ENCODE results near the gene IRAK4. TPM values are rescaled to one million over a fixed set of nuclear protein-coding genes. Genes with fewer than 3 reads are reported as not detected.
A peak's percentile ranks its signal among the peaks of the same experiment; 100 is the strongest.

Gene IRAK4
- total and polyA plus RNA-seq, 2 experiments from 2014 or later = 3.9 to 12.9 TPM

- no peak for TF ChIP-seq ETS1 (IDR thresholded peaks at IDR 0.05)
- TF ChIP-seq NANOG (IDR thresholded peaks at IDR 0.05; ENCODE audit: borderline replicate concordance) = no peak
- no peak for TF ChIP-seq REST (IDR thresholded peaks at IDR 0.05; ENCODE audit: unreplicated experiment)
These were observed 1.6 kb downstream of the IRAK4 start (continued) for GRCh38 chr12:43760396-43760795.

GRCh38 chr12:43761500-43761899, 2.7 kb downstream of the IRAK4 start:
- H3K4me2 ChIP-seq = peak overlapping the region; percentile 31; the same call in 1 of the 2 replicates
- peaks cover 9% of the 10 kb centered on the region for H3K27me3 Mint-ChIP-seq (ENCODE audit: insufficient read depth, low read depth, poor library complexity)
- peak overlapping the region; percentile 97 for H3K27ac ChIP-seq (ENCODE audit: low read depth)
- ATAC-seq (no peak), DNase-seq (ENCODE audit: low spot score) (no peak)
- H3K27me3 ChIP-seq (ENCODE audit: insufficient read depth) = no peaks in the 10 kb centered on the region
- no peaks in the 10 kb centered on the region; the same call in 2 of the 3 replicates for H3K9me3 Mint-ChIP-seq
- peaks cover 24% of the 10 kb centered on the region for H3K79me2 ChIP-seq (replicated peaks; ENCODE audit: insufficient read depth)
- H3K4me1 ChIP-seq (ENCODE audit: insufficient read depth) = peaks cover 48% of the 10 kb centered on the region
- H3K4me3 Mint-ChIP-seq = no peak overlapping the region
- no peak for TF ChIP-seq POLR2AphosphoS5 (IDR thresholded peaks at IDR 0.05; ENCODE audit: low read depth)
- no peaks in the 10 kb centered on the region for H3K36me3 ChIP-seq (ENCODE audit: insufficient read depth)
- H3K9me2 ChIP-seq (ENCODE audit: insufficient read depth) = no peaks in the 10 kb centered on the region
- H3K36me3 Mint-ChIP-seq (ENCODE audit: low read depth) = peaks cover 5% of the 10 kb centered on the region; the same call in 2 of the 3 replicates
- no peak overlapping the region for H3K4me3 ChIP-seq
- H2AFZ ChIP-seq = no peak overlapping the region
- peaks cover 46% of the 10 kb centered on the region for H3K4me1 Mint-ChIP-seq
- H4K20me1 ChIP-seq (replicated peaks; ENCODE audit: insufficient read depth) = no peaks in the 10 kb centered on the region
- H3K27ac Mint-ChIP-seq = peak overlapping the region; percentile 85
- H3F3A ChIP-seq (replicated peaks; ENCODE audit: low read depth) = no peaks in the 10 kb centered on the region

- peak; percentile 9; the same call in 2 of the 3 replicates for ATAC-seq
These were observed 3.8 kb downstream of the IRAK4 start for GRCh38 chr12:43762596-43762995.

More at GRCh38 chr12:43762596-43762995, 3.8 kb downstream of the IRAK4 start:
- H3K4me1 ChIP-seq (ENCODE audit: insufficient read depth) = peaks cover 48% of the 10 kb centered on the region
- Mint-ChIP-seq H3K9me3 (no peaks in the 10 kb centered on the region; the same call in 2 of the 3 replicates), H3K27me3 (ENCODE audit: insufficient read depth, low read depth, poor library complexity) (peaks cover 9% of the 10 kb centered on the region), H3K36me3 (ENCODE audit: low read depth) (peaks cover 4% of the 10 kb centered on the region; the same call in 2 of the 3 replicates), H3K27ac (peak overlapping the region; percentile 86), H3K4me1 (peaks cover 44% of the 10 kb centered on the region), H3K4me3 (no peak overlapping the region)
- no peaks in the 10 kb centered on the region for H3F3A ChIP-seq (replicated peaks; ENCODE audit: low read depth)
- H2AFZ ChIP-seq = no peak overlapping the region
- H3K27ac ChIP-seq (ENCODE audit: low read depth) = peak overlapping the region; percentile 97
- H4K20me1 ChIP-seq (replicated peaks; ENCODE audit: insufficient read depth) = no peaks in the 10 kb centered on the region
- no peaks in the 10 kb centered on the region for H3K36me3 ChIP-seq (ENCODE audit: insufficient read depth)
- peak overlapping the region; percentile 29 for H3K4me2 ChIP-seq
- H3K4me3 ChIP-seq = no peak overlapping the region
- H3K79me2 ChIP-seq (replicated peaks; ENCODE audit: insufficient read depth) = peaks cover 13% of the 10 kb centered on the region
- DNase-seq (ENCODE audit: low spot score) = peak; percentile 84
- no peak for TF ChIP-seq ETS1 (IDR thresholded peaks at IDR 0.05)
- TF ChIP-seq POLR2AphosphoS5 (IDR thresholded peaks at IDR 0.05; ENCODE audit: low read depth) = no peak
- no peak for TF ChIP-seq CREB1 (CRISPR knock-in tag; IDR thresholded peaks at IDR 0.05; ENCODE audit: low read depth)
- no peaks in the 10 kb centered on the region for H3K9me2 ChIP-seq (ENCODE audit: insufficient read depth)
- H3K27me3 ChIP-seq (ENCODE audit: insufficient read depth) = no peaks in the 10 kb centered on the region

All from GM23338 (cell line).